Right lobe of liver (tissue), 6 donors: Measurements from ENCODE around the gene UBE2E2. TPM values are rescaled to one million over a fixed set of nuclear protein-coding genes. Genes with fewer than 3 reads are reported as not detected.

Experiments used
- ATAC-seq, 4 donors: fragments of 200-7000 bp; cut with Tn5 transposase; one replicate each; pipeline ENCODE4 v1.9.1; 2020; ENCODE audit warnings: mild to moderate bottlenecking in 4 of 4, moderate library complexity in 4 of 4
- DNase-seq, 3 donors: peaks; one replicate each; pipeline ENCODE4 v3.0.0-alpha.2; 2020
- H3K27ac ChIP-seq, 3 donors: fragments of 200-600 bp; one replicate each; pipeline ENCODE4 v1.8.0; 2022
- H3K27me3 ChIP-seq, 2 donors: fragments of 200-600 bp; one replicate each; pipeline ENCODE4 v1.8.0; 2022
- H3K36me3 ChIP-seq, 4 donors: fragments of 200-600 bp; sonication (generic) in 1 of 4; one replicate each; pipeline versions ENCODE4 v1.5.1 to v1.8.0; 2017 to 2022; ENCODE audit warnings: control low read depth in 1 of 4
- H3K4me1 ChIP-seq, 4 donors: fragments of 200-600 bp; sonication (generic) in 1 of 4; one replicate each; pipeline versions ENCODE4 v1.5.1 to v1.8.0; 2017 to 2022; ENCODE audit warnings: control low read depth in 1 of 4
- H3K4me3 ChIP-seq, 3 donors: fragments of 200-600 bp; one replicate each; pipeline ENCODE4 v1.8.0; 2022
- H3K9me3 ChIP-seq, 4 donors: fragments of 200-600 bp; sonication (generic) in 1 of 4; one replicate each; pipeline versions ENCODE4 v1.5.1 to v1.8.0; 2017 to 2022; ENCODE audit warnings: control low read depth in 1 of 4
- POLR2A ChIP-seq: fragments of 450-650 bp; IDR thresholded peaks from one replicate; pipeline ENCODE4 v1.6.1; 2017; ENCODE audit warnings: antibody characterized with exemption, mild to moderate bottlenecking
- WGBS: methylation state at CpG from one replicate; pipeline ENCODE4 v1.1.6; 2018; ENCODE audit warnings: low coverage, low lambda C conversion rate; ENCODE audit not compliant: insufficient coverage; ENCODE audit errors: missing lambda C conversion rate; 5-methylcytosine and 5-hydroxymethylcytosine counted together
- intact Hi-C, 2 donors: fragments of 100-400 bp; cut with DNase I; formaldehyde crosslinking; loops; one replicate each; pipeline versions ENCODE4 v1.11.2 to v1.14.1; 2022
- total RNA-seq, 6 experiments: library from RNA; depleted of rRNA in 2 of 6; stranded (reverse); fragments of >200 nt in 2 of 6; fragmentation: NEBNext Ultra II Directional in 3 of 6; extraction: Animal tissue kit (Norgen Biotek cat#: 25700) in 3 of 6; gene quantifications; one replicate each; pipeline versions ENCODE4 v1.1.0 to v1.2.4, GENCODE V29; 2016 to 2023
- TF ChIP-seq, protein P1 (sequence below), 4 donors: fragments of 200-600 bp in 3 of 4; fragments of 450-650 bp in 1 of 4; IDR thresholded peaks; one replicate each; pipeline versions ENCODE4 v1.5.1 to v1.8.0; 2016 to 2022; ENCODE audit warnings: antibody characterized with exemption in 4 of 4, mild to moderate bottlenecking in 2 of 4
- donor health status: DM: no; HTN: yes; CAD: no.
- donor health status: DM: no; HTN: no; CAD: no.
- donor health status: DM: no; HTN: no; CAD: no.
- donor health status: DM: no; HTN: yes; CAD: no.
- donor health status: DM: no; HTN: yes; CAD: no.

UBE2E2 gene
- total RNA-seq, 6 experiments from 2014 or later: 17.2 to 29.1 (median 18.1) TPM

DNA sequence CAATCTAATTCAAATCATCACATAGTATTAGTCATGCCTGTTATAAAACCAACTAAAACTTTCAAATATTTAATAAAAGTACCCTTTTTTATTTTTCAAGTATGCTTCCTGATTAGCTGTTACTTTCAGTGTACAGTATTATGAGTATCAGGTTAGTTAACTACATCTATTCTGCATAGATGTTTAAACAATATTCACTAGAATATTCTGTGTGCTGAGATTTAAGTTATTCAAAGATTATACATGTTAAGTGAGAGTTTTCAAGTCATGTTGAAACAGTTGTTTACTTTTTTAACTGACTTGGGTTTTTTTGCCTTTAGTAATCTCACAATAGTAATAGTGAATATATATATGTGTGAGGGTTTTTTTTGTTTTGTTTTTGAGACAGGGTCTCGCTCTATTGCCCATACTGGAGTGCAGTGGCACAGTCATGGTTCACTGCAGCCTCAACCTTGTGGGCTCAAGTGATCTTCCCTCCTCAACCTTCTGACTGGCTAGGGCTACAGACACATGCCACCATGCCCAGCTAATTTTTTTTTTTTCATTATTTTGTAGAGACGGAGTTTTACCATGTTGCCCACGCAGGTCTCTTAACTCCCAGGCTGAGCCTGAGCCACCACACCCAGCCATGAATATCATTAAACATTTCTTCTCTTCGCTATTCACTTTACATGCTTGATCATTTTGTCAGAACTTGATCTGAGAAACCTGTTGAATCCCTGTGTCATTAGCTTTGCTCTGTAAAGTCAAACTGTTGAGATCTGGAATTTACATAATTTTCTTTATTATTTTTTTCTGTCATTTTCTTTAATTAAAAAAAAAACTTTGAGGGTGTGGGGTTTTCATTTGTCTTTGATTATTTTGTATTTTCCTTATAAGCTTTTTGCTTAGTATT, 316.4 kb downstream of the UBE2E2 start:
- DNase-seq (no peak), ATAC-seq (no peak)
- Histone ChIP-seq H3K27me3 (no peaks in the 10 kb centered on the region), H3K27ac (no peak overlapping the region), H3K9me3 (no peaks in the 10 kb centered on the region), H3K4me3 (no peak overlapping the region), H3K4me1 (no peaks in the 10 kb centered on the region), H3K36me3 (no peaks in the 10 kb centered on the region)
- WGBS: 87% methylated on average over 4 of the region's 4 CpGs
- intact Hi-C loops: no loop called here
- TF ChIP-seq POLR2A: no peak
- TF ChIP-seq, protein P1, sequence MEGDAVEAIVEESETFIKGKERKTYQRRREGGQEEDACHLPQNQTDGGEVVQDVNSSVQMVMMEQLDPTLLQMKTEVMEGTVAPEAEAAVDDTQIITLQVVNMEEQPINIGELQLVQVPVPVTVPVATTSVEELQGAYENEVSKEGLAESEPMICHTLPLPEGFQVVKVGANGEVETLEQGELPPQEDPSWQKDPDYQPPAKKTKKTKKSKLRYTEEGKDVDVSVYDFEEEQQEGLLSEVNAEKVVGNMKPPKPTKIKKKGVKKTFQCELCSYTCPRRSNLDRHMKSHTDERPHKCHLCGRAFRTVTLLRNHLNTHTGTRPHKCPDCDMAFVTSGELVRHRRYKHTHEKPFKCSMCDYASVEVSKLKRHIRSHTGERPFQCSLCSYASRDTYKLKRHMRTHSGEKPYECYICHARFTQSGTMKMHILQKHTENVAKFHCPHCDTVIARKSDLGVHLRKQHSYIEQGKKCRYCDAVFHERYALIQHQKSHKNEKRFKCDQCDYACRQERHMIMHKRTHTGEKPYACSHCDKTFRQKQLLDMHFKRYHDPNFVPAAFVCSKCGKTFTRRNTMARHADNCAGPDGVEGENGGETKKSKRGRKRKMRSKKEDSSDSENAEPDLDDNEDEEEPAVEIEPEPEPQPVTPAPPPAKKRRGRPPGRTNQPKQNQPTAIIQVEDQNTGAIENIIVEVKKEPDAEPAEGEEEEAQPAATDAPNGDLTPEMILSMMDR (IDR thresholded peaks at IDR 0.05): no peak

DNA sequence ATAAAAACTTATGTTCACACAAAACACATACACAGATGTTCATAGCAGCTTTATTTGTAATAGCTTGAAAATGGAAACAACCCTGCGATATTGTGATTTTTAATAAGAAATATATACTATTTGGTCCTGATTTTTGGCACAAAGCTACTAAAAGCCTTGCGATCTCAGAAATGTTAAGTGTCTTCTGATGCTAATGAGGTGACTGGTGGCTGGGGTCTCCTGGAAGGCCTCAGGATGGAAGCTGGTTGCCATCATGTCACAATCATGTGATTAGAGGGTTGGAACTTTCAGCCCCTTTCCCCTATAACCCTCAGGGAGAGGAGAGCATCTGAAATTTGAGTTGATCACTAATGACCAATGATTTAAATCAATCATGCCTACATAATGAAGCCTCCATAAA, 324.2 kb downstream of the UBE2E2 start:
- Histone ChIP-seq H3K4me1 (no peaks in the 10 kb centered on the region), H3K4me3 (no peak overlapping the region), H3K9me3 (no peaks in the 10 kb centered on the region), H3K27ac (no peak overlapping the region), H3K27me3 (no peaks in the 10 kb centered on the region), H3K36me3 (no peaks in the 10 kb centered on the region)
- no peak for TF ChIP-seq POLR2A
- TF ChIP-seq, protein P1 (IDR thresholded peaks at IDR 0.05): no peak
- no peak for ATAC-seq
- intact Hi-C loops: no loop called here
- WGBS: 90% methylated on average over 2 of the region's 2 CpGs
- DNase-seq: no peak

DNA sequence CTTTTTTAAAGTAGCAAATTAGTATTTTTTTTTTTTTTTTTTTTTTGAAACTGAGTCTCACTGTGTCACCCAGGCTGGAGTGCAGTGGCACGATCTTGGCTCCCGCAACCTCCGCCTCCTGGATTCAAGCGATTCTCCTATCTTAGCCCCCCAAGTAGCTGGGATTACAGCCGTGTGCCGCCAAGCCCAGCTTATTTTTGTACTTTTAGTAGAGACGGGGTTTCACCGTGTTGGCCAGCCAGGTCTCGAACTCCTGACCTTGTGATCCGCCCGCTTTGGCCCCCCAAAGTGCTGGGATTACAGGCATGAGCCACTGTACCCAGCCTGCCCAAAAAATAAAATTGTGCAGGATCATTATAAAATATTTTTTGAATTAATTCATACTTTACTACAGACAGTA, 330.5 kb downstream of the UBE2E2 start:
- no peaks in the 10 kb centered on the region for H3K36me3 ChIP-seq
- 96% methylated on average over 6 of the region's 11 CpGs for WGBS
- H3K27me3 ChIP-seq: no peaks in the 10 kb centered on the region
- intact Hi-C loops: no loop called here
- H3K4me1 ChIP-seq: no peaks in the 10 kb centered on the region
- ATAC-seq: no peak
- H3K4me3 ChIP-seq: no peak overlapping the region
- no peak overlapping the region for H3K27ac ChIP-seq
- DNase-seq: no peak
- TF ChIP-seq, protein P1 (IDR thresholded peaks at IDR 0.05): no peak
- TF ChIP-seq POLR2A: no peak
- H3K9me3 ChIP-seq: no peaks in the 10 kb centered on the region

DNA sequence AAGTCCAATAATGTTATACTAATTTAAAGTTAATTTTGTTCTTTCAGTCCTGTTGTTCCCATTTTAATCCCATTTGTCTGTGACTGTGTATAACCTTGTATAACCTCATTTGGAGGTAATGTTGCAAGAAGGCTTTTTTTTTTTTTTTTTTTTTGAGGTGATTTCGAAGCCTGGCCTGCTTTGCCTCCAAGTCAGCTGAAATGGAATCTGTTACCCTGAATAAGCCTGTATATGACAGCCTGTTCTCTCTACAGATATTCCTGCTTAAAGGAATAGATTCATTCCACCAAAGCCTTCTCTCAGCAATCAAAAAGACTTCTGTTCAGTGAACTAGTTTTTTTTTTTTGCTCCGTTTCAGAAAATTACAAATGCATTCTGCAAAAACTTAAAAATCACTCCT, 330.9 kb downstream of the UBE2E2 start:
- H3K4me3 ChIP-seq: no peak overlapping the region
- 62% methylated on average over 1 of the region's 2 CpGs for WGBS
- no peak for TF ChIP-seq POLR2A
- TF ChIP-seq, protein P1 (IDR thresholded peaks at IDR 0.05): no peak
- H3K36me3 ChIP-seq: no peaks in the 10 kb centered on the region
- DNase-seq (no peak), ATAC-seq (no peak)
- H3K9me3 ChIP-seq: no peaks in the 10 kb centered on the region
- H3K4me1 ChIP-seq: no peaks in the 10 kb centered on the region
- no peak overlapping the region for H3K27ac ChIP-seq
- H3K27me3 ChIP-seq: no peaks in the 10 kb centered on the region
- intact Hi-C loops: no loop called here
